Trophoblast cell (in vitro differentiated cells and primary cell): ENCODE measurements around the gene NFIC.
A peak's percentile ranks its signal among the peaks of the same experiment; 100 is the strongest.
"Not testable (repeated sequence)": the region's sequence is repeated elsewhere in the genome, so short reads cannot be mapped to it uniquely, and the experiment has no call there.

Experiments
- DNase-seq, 2 donors: peaks; one replicate each; pipeline ENCODE4 v3.0.0-alpha.2; 2016
- H2AFZ ChIP-seq: 2 replicates; pipeline ENCODE4 v1.6.1; 2013; ENCODE audit warnings: low read length, moderate library complexity, mild to moderate bottlenecking; ENCODE audit not compliant: insufficient read depth, poor library complexity
- H2AK5ac ChIP-seq: 2 replicates; pipeline ENCODE4 v1.6.1; 2013; ENCODE audit warnings: mild to moderate bottlenecking, low read length
- H2BK120ac ChIP-seq: 2 replicates; pipeline ENCODE4 v1.6.1; 2013; ENCODE audit warnings: low read length, mild to moderate bottlenecking, moderate library complexity; ENCODE audit not compliant: insufficient read depth, poor library complexity
- H2BK12ac ChIP-seq: 2 replicates; pipeline ENCODE4 v1.6.1; 2013; ENCODE audit warnings: mild to moderate bottlenecking, low read length, moderate library complexity
- H2BK5ac ChIP-seq: 2 replicates; pipeline ENCODE4 v1.6.1; 2013; ENCODE audit warnings: low read length, low read depth, moderate library complexity, mild to moderate bottlenecking; ENCODE audit not compliant: poor library complexity
- H3K14ac ChIP-seq: 2 replicates; pipeline ENCODE4 v1.6.1; 2013; ENCODE audit warnings: mild to moderate bottlenecking, low read length
- H3K18ac ChIP-seq: 2 replicates; pipeline ENCODE4 v1.6.1; 2013; ENCODE audit warnings: mild to moderate bottlenecking, low read length
- H3K23ac ChIP-seq: 2 replicates; pipeline ENCODE4 v1.6.1; 2013; ENCODE audit warnings: low read length
- H3K27ac ChIP-seq: 2 replicates; pipeline ENCODE4 v1.5.1; 2013; ENCODE audit warnings: low read depth, mild to moderate bottlenecking, inconsistent platforms, low read length, moderate library complexity
- H3K27me3 ChIP-seq: 2 replicates; pipeline ENCODE4 v1.6.1; 2013; ENCODE audit warnings: inconsistent platforms, mild to moderate bottlenecking, low read length, moderate library complexity; ENCODE audit not compliant: insufficient read depth
- H3K36me3 ChIP-seq, 2 experiments: 1 replicate in 1 of 2; 2 replicates in 1 of 2; pipeline ENCODE4 v1.6.1; 2013; ENCODE audit warnings: low read length in 2 of 2, mild to moderate bottlenecking in 2 of 2, moderate library complexity in 1 of 2; ENCODE audit not compliant: insufficient read depth in 2 of 2, control insufficient read depth in 1 of 2
- H3K4ac ChIP-seq: 2 replicates; pipeline ENCODE4 v1.6.1; 2013; ENCODE audit warnings: low read depth, mild to moderate bottlenecking, low read length, moderate library complexity
- H3K4me1 ChIP-seq, 2 experiments: 1 replicate in 1 of 2; 2 replicates in 1 of 2; pipeline ENCODE4 v1.6.1; 2013; ENCODE audit warnings: low read length in 2 of 2, mild to moderate bottlenecking in 2 of 2, moderate library complexity in 1 of 2; ENCODE audit not compliant: insufficient read depth in 2 of 2, control insufficient read depth in 1 of 2
- H3K4me2 ChIP-seq: 2 replicates; pipeline ENCODE4 v1.6.1; 2013; ENCODE audit warnings: inconsistent platforms, mild to moderate bottlenecking, low read length, moderate library complexity
- H3K4me3 ChIP-seq: 2 replicates; pipeline ENCODE4 v1.5.1; 2013; ENCODE audit warnings: mild to moderate bottlenecking, low read depth, low read length, inconsistent platforms
- H3K79me1 ChIP-seq: one replicate; pipeline ENCODE4 v1.6.1; 2013; ENCODE audit warnings: low read length
- H3K79me2 ChIP-seq: 2 replicates; pipeline ENCODE4 v1.6.1; 2013; ENCODE audit warnings: low read length, mild to moderate bottlenecking; ENCODE audit not compliant: control insufficient read depth, insufficient read depth, poor library complexity
- H3K9ac ChIP-seq: 2 replicates; pipeline ENCODE4 v1.6.1; 2013; ENCODE audit warnings: mild to moderate bottlenecking, low read length
- H3K9me3 ChIP-seq: 2 replicates; pipeline ENCODE4 v1.6.1; 2013; ENCODE audit warnings: low read depth, mild to moderate bottlenecking, control low read depth, inconsistent platforms, low read length; ENCODE audit not compliant: insufficient read depth
- H4K12ac ChIP-seq: 2 replicates; pipeline ENCODE4 v1.6.1; 2013; ENCODE audit warnings: low read depth, mild to moderate bottlenecking, low read length, moderate library complexity
- H4K8ac ChIP-seq: 2 replicates; pipeline ENCODE4 v1.6.1; 2013; ENCODE audit warnings: low read depth, mild to moderate bottlenecking, low read length, moderate library complexity
- H4K91ac ChIP-seq: one replicate; pipeline ENCODE4 v1.6.1; 2013; ENCODE audit warnings: low read depth, mild to moderate bottlenecking, low read length, moderate library complexity
- WGBS: extraction: QIAGEN DNeasy Blood & Tissue Kit; methylation state at CpG from one replicate; pipeline ENCODE4 v1.1.7; 2013; ENCODE audit warnings: missing lambda C conversion rate; ENCODE audit not compliant: insufficient read length, insufficient coverage; ENCODE audit errors: extremely low coverage; 5-methylcytosine and 5-hydroxymethylcytosine counted together

The NFIC gene

DNA sequence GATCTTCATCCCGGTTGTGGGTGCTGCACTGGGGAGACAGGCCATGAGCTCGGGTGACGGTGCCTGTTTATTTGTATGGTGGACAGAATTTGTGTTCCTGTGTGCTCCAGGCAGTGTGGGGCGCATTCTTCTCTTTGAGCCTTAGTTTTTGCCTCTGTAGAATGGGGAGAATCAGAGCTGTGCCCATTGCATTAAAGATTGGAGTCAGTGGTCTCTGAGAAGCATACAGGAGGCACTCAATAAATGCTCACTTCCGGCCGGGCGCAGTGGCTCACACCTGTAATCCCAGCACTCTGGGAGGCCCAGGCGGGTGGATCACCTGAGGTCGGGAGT lies 23.0 kb downstream of the NFIC start:
- Histone ChIP-seq H4K12ac (no peak overlapping the region), H3K4me2 (no peak overlapping the region), H4K91ac (no peak overlapping the region), H2BK12ac (no peak overlapping the region), H3K23ac (no peak overlapping the region), H3K36me3 (no peaks in the 10 kb centered on the region), H3K79me2 (no peaks in the 10 kb centered on the region), H3K4me3 (no peak overlapping the region), H3K9ac (no peak overlapping the region), H3K9me3 (peaks cover 2% of the 10 kb centered on the region), H2BK5ac (no peak overlapping the region), H3K4ac (no peak overlapping the region), H2AFZ (no peak overlapping the region), H2AK5ac (no peak overlapping the region), H3K27me3 (no peaks in the 10 kb centered on the region), H2BK120ac (no peak overlapping the region), H3K27ac (no peak overlapping the region), H3K14ac (no peak overlapping the region), H3K4me1 (no peaks in the 10 kb centered on the region), H3K18ac (no peak overlapping the region), H3K79me1 (no peaks in the 10 kb centered on the region), H4K8ac (no peak overlapping the region)
- no peak for DNase-seq
- WGBS, result no CpG with 5 or more reads among the region's 9 CpGs

DNA sequence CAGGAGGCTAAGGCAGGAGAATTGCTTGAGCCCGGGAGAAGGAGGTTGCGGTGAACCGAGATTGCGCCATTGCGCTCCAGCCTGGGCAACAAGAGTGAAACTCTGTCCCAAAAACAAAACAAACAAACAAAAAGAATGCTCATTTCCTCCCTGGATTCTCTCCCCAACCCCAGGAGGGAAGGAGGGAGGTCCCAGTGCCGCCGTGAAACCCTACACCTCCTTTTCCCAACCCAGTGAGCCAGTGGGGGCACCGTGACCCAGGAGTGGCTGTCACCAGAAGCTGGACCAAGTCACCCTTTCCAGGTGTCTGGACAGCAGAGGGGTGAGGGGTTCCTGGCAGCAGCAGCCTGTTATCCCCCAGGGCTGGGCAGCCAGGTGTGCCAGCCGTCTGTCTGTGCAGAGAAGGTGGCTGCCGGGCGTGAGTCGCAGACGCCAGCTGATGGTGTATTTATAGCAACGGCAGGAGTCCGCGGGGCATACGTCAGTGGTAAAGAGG lies 23.5 kb downstream of the NFIC start:
- no peak for DNase-seq
- WGBS, result no CpG with 5 or more reads among the region's 17 CpGs
- no peak overlapping the region for H4K12ac ChIP-seq
- no peak overlapping the region for H3K14ac ChIP-seq
- H4K91ac ChIP-seq, result no peak overlapping the region
- H2BK120ac ChIP-seq, result no peak overlapping the region
- H4K8ac ChIP-seq, result no peak overlapping the region
- no peaks in the 10 kb centered on the region for H3K27me3 ChIP-seq
- no peak overlapping the region for H3K4me3 ChIP-seq
- no peaks in the 10 kb centered on the region for H3K4me1 ChIP-seq
- peak overlapping the region; percentile 25 for H2AFZ ChIP-seq
- H3K23ac ChIP-seq, result no peak overlapping the region
- no peak overlapping the region for H3K9ac ChIP-seq
- H3K4me2 ChIP-seq, result no peak overlapping the region
- H2AK5ac ChIP-seq, result no peak overlapping the region
- no peak overlapping the region for H3K27ac ChIP-seq
- H3K79me2 ChIP-seq, result no peaks in the 10 kb centered on the region
- no peaks in the 10 kb centered on the region for H3K36me3 ChIP-seq
- H3K9me3 ChIP-seq, result peaks cover 2% of the 10 kb centered on the region
- no peak overlapping the region for H2BK5ac ChIP-seq
- no peak overlapping the region for H2BK12ac ChIP-seq
- no peak overlapping the region for H3K18ac ChIP-seq
- no peak overlapping the region for H3K4ac ChIP-seq
- no peaks in the 10 kb centered on the region for H3K79me1 ChIP-seq

DNA sequence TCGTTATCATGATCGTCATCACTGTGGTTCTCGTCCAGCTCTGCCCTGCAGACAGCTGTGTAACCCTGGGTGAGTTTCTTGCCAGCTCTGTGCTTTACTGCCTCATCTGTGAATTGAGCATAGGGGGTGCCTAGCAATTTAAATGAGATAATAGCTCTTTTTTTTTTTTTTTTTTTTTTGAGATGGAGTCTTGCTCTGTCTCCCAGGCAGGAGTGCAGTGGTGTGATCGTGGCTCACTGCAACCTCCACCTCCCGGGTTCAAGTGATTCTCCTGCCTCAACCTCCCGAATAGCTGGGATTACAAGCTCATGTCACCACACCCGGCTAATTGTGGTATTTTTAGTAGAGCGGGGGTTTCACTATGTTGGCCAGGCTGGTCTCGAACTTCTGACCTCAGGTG lies 25.5 kb downstream of the NFIC start:
- H4K8ac ChIP-seq, H3K4ac ChIP-seq, H4K91ac ChIP-seq, H4K12ac ChIP-seq, H3K79me1 ChIP-seq, H3K79me2 ChIP-seq, H3K27ac ChIP-seq, H3K27me3 ChIP-seq, H3K4me2 ChIP-seq, H2BK12ac ChIP-seq, H2BK5ac ChIP-seq, H3K18ac ChIP-seq, H3K9ac ChIP-seq, H3K4me1 ChIP-seq, H2AFZ ChIP-seq, H2BK120ac ChIP-seq, H3K14ac ChIP-seq, H3K23ac ChIP-seq, H3K36me3 ChIP-seq, H3K4me3 ChIP-seq, H3K9me3 ChIP-seq, DNase-seq, H2AK5ac ChIP-seq: not testable (repeated sequence)
- no CpG with 5 or more reads among the region's 9 CpGs for WGBS

DNA sequence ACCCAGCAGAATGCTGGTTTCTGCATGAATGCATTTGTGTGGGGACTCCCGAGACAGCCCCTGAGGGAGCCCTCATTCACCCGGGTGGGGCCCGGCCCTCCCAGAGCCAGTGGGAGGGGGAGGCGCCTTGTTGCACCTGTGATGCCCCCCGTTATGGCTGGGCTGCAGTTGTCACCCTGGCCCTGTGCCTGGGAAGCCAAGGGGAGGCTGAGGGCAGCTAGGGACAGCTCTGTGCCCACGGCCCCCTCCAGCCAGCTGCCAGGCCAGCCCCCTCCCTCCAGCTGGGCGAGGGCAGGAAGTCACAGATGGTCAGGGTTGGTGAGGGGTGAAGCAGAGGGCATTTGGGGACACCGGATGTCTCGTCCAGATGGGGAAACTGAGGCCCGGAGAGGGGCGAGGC lies 26.1 kb downstream of the NFIC start:
- H3K9me3 ChIP-seq, result peaks cover 2% of the 10 kb centered on the region
- no peak overlapping the region for H4K12ac ChIP-seq
- H2AK5ac ChIP-seq, result no peak overlapping the region
- no peak overlapping the region for H2BK120ac ChIP-seq
- H3K14ac ChIP-seq, result no peak overlapping the region
- no peak overlapping the region for H3K18ac ChIP-seq
- H3K27ac ChIP-seq, result no peak overlapping the region
- H3K4me3 ChIP-seq, result no peak overlapping the region
- H3K4me2 ChIP-seq, result no peak overlapping the region
- no peak overlapping the region for H2BK12ac ChIP-seq
- H3K4ac ChIP-seq, result no peak overlapping the region
- WGBS, result no CpG with 5 or more reads among the region's 11 CpGs
- no peaks in the 10 kb centered on the region for H3K4me1 ChIP-seq
- no peak overlapping the region for H3K23ac ChIP-seq
- no peaks in the 10 kb centered on the region for H3K79me1 ChIP-seq
- H3K79me2 ChIP-seq, result no peaks in the 10 kb centered on the region
- no peak overlapping the region for H2AFZ ChIP-seq
- no peaks in the 10 kb centered on the region for H3K27me3 ChIP-seq
- H2BK5ac ChIP-seq, result no peak overlapping the region
- H4K8ac ChIP-seq, result no peak overlapping the region
- no peaks in the 10 kb centered on the region for H3K36me3 ChIP-seq
- no peak overlapping the region for H4K91ac ChIP-seq
- no peak overlapping the region for H3K9ac ChIP-seq
- no peak for DNase-seq
